Measurements from ENCODE around the gene ANKRD13A.
"Not testable (repeated sequence)": the region's sequence is repeated elsewhere in the genome, so short reads cannot be mapped to it uniquely, and the experiment has no call there.

The ANKRD13A gene

GRCh38 chr12:110006115-110006514 lies 6.9 kb downstream of the ANKRD13A start:
- no peak for FAIRE-seq
- DNase-seq (ENCODE audit: low spot score), result no peak

DNA sequence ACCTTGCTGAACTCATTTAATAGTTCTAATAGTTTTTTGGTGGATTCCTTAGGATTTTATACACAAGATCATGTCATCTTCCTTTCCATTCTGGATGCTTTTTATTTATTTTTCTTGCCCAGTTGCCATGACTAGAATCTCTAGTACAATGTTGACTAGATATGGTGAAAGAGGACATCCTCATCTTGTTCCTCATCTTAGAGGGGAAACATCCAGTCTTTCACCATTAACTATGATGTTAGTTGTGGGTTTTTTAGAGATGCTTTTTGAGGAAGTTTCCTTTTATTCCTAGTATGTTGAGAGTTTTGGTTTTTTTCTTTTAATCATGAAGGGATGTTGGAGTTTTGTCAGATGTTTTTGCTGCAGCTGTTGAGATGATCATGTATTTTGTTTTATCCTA lies 8.7 kb downstream of the ANKRD13A start:
- FAIRE-seq, result no peak
- no peak for DNase-seq (ENCODE audit: low spot score)

- FAIRE-seq; DNase-seq (ENCODE audit: low spot score): not testable (repeated sequence)
These were observed 9.6 kb downstream of the ANKRD13A start for GRCh38 chr12:110008681-110009398.

DNA sequence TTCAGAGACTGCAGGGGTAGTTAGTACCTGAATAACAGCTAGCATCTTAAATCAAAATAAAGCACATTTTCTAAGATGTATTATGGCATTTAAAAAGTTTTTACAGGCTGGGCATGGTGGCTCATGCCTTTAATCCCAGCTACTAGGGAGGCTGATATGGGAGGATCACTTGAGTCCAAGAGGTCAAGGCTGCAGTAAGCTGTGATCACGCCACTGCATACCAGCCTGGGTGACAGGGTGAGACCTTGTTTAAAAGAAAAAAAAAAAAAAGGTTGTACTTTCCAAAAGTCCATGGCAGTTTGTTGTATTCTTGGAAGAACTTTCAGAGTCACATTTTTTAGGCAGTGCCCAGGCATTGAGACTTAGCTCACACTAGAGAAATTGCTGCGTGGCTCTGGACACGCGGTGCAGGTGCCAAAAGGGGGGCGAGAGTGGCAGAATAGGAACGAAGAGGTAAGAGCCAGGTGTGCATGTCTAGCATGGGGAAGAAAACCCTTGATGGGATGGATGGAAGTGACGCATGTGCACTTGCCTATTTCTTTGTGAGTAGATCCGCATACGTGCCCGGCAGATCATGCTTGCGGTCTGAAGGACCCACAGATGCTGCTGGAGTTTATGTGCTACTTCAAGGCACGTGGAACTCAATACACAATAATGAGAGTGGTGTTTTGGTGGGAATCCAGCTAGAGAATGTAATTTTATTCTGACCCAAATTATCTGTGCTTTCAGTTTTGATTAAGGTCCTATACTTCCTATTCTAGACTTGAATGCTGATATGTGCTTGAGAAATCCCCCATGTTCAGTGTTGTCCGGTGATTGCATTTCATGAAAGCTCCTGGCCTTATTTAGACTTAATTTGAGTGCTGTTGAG lies 11.9 kb downstream of the ANKRD13A start:
- FAIRE-seq (no peak), DNase-seq (ENCODE audit: low spot score) (no peak)

- FAIRE-seq, result no peak
- no peak for DNase-seq (ENCODE audit: low spot score)
These were observed 12.9 kb downstream of the ANKRD13A start for GRCh38 chr12:110012137-110012536.

DNA sequence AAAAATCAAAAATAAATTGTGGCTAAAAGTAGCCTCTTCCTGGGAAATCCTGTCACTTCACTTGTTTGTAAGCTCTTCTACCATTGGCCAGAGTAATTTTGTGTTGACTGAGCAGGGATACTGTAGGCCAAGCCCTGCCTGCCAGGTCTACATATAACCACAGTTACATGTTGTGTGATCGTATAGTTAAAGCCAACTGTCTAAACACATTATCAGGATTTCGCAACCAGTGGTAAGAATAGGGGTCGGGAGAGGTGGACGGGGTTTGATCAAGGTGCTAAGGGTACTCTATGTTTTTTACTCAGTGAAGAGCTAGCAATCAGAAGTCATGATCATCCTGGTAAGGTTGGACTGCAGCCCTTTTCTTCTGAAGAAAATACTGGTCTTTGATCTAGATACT lies 13.4 kb downstream of the ANKRD13A start:
- FAIRE-seq (no peak), DNase-seq (ENCODE audit: low spot score) (no peak)

GRCh38 chr12:110015132-110015531 lies 15.9 kb downstream of the ANKRD13A start:
- no peak for DNase-seq (ENCODE audit: low spot score)
- no peak for FAIRE-seq

DNA sequence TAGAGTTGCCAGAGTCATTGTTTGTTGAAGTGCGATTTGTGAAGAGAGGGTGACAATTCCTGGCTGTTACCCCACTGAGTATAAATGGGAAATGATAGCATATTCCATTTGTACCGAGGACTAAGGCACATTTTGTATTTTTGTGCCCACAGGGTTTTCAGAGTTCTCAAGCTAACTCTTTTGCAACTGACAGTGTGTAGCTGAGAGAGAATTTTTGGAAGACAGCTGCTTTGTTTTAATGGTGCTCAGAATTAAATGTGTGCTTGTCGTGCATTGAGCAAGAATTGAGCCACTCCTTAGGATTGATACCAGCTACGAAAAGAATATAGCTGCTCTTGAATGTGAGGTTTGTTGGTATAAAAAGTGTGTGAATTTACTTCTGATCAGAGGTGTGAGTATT lies 21.7 kb downstream of the ANKRD13A start:
- no peak for DNase-seq (ENCODE audit: low spot score)
- no peak for FAIRE-seq

DNA sequence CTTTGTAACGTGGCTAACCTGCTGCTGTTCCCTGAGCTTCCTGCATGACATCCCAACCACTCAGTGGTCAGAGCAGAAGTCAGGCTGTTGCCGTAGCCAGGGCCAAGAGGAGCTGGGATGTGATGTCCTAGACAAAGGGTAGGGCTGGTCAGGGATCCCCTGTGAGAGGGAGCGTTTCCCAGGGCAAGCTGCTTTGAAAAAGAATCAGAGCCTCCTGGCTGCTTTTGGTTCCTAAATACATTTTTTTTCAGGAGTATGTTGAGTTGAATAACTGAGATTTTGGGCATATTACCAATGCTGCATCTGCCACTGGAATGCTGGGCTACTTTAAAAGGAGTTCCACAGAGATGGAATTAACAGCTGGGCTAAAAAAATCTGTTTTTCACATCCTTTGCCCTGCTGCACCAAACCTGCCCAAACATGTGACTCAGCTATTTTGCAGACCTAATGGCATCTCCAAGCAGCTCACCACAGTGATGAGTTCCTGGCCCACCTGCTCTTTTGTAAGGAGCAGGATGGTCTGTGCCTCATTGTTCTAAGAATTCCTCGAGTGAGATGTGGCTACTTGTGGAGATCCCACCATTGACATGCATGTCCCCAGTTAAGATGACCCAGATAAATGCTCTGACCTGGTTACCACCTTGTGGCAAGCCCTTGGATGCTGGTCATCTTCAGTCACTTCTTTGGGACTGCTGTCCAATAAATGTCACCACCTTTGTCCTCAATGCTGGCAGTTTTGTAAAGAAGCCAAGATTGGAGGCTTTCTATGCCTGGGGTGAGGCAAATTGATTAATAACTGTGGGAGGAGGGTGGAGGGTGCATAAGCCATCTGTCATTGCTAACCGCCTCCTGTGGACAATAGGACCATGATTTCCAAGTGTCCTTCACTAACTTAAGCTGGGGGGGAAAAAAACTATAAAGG lies 24.1 kb downstream of the ANKRD13A start:
- DNase-seq (ENCODE audit: low spot score) (no peak), FAIRE-seq (no peak)

- no peak for FAIRE-seq
- DNase-seq (ENCODE audit: low spot score), result no peak
These were observed 24.8 kb downstream of the ANKRD13A start for GRCh38 chr12:110024051-110024450.

DNA sequence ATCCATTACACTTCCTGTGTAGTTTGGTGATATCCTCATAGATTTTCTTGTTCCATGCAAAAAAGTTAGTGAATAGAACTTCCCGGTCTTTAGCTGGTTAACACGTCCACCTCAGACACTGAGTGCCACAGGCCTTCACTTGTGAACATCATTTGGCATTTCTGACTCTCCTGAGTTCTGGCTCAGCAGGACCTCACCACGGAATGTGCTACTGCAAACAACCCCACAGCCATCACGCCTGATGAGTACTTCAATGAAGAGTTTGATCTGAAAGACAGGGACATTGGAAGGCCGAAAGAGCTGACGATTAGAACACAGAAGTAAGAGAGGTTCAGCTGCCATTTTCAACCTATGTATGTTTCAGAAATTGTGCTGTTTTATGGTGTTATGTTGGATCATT lies 29.1 kb downstream of the ANKRD13A start:
- no peak for DNase-seq (ENCODE audit: low spot score)
- FAIRE-seq, result no peak

GRCh38 chr12:110029290-110029815 lies 30.1 kb downstream of the ANKRD13A start:
- no peak for FAIRE-seq
- no peak for DNase-seq (ENCODE audit: low spot score)

DNA sequence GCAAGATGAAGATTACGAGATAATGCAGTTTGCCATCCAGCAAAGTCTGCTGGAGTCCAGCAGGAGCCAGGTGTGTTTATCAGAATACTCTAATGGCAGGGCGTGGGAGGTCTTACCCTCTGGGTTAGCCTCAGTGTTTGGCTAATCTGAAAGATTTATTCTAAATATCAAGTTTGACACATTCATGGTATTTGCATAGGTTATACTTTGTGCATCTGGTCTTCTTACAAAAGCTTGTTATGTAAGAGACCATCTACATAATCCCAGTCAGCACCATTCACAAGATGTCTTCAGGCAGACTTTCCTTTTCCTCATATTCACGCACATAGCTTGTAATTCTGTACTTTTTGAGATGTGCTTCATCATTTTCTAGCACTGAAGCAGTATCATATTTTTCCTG lies 34.7 kb downstream of the ANKRD13A start:
- FAIRE-seq (no peak), DNase-seq (ENCODE audit: low spot score) (no peak)

DNA sequence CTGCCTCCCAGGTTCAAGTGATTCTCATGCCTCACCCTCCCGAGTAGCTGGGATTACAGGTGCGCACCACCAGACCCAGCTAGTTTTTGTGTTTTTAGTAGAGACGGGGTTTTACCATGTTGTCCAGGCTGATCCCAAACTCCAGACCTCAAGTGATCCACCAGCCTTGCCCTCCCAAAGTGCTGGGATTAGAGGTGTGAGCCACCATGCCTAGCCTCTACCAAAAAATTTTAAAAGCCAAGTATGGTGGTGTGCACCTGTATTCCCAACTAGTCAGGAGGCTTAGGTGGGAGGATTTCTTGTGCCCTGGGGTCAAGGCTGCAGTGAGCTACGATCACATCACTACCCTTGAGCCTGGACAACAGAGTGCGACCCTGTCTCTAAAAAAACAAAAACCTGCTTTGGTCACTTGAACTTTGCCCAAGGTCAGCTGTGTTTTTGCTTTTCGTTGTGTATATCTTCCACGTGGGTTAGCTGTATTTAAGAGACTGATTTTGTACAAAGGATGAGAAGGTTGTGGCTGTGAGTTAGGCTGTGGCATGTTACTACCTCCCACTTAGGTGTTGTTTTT lies 36.4 kb downstream of the ANKRD13A start:
- DNase-seq (ENCODE audit: low spot score), result no peak
- no peak for FAIRE-seq

DNA sequence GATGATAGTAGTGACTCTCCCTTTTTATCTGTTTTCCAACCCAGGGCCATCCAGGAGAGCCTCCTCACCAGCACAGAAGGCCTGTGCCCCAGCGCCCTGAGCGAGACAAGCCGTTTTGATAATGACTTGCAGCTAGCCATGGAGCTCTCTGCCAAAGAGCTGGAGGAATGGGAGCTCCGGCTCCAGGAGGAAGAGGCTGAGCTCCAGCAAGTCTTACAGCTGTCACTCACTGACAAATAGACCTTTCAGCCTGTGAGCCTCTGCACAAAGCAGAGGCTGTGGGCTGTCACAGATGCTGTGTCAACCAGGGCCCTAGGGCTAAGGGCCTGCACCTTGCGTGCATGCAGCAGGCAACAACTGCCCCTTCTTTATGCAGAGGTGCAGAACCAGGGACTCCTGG lies 38.1 kb downstream of the ANKRD13A start:
- no peak for FAIRE-seq

DNA sequence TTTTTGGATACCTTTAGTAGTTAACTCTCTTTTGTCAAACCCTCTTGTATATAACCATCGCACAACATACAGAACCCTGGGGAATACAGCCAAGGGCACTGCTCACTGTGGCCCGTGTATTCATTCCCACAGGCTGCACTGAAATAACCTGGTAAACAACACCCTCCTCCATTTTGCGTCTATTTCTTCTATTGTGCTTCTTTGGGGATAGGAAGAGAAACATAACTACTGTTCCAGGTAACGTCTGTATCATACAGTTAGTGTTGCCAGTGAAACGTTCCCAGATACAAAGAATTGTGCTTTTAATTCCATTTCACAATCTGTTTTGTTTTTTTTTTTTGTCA lies 39.5 kb downstream of the ANKRD13A start:
- FAIRE-seq, result no peak
- DNase-seq (ENCODE audit: low spot score), result no peak

More for the DNA sequence above, 38.1 kb downstream of the ANKRD13A start:
- DNase-seq (ENCODE audit: low spot score), result no peak

DNA sequence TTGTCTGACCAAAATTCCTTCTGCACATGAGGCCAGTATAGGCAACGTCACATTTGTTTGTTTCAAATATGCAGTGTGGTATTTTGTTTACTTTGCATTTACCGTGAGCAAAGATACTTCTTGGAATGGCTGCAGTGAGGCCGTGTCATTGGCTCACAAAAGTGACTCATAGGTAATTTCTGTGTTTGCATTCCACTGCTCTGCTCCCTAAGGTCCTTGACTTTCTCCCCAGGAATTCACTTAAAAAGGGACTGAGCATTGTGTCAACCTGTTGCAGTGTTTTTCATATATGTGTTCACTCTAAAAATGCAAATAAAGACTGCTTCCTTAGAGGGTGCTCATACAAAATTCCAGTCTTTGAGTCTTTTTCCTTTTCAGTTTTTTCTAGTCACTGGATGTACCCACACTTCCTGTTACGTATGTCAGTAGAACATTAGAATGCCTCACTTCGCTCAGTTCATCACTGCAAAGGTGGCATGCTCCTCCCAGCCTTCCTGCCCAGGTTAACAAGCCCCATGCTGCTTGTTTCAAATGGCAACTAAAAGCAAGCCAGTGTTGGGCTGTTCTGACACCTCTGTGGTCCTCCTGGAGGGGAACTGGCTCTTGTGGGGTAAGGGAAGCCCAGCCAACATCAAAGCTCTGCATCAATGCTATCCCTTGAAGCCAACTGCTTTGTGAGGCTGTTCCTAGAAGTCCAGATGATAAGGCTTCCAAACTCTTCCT lies 40.0 kb downstream of the ANKRD13A start:
- FAIRE-seq (no peak), DNase-seq (ENCODE audit: low spot score) (peak; percentile 58)

GRCh38 chr12:110042264-110042663 lies 43.0 kb downstream of the ANKRD13A start:
- no peak for DNase-seq (ENCODE audit: low spot score)
- FAIRE-seq, result no peak

DNA sequence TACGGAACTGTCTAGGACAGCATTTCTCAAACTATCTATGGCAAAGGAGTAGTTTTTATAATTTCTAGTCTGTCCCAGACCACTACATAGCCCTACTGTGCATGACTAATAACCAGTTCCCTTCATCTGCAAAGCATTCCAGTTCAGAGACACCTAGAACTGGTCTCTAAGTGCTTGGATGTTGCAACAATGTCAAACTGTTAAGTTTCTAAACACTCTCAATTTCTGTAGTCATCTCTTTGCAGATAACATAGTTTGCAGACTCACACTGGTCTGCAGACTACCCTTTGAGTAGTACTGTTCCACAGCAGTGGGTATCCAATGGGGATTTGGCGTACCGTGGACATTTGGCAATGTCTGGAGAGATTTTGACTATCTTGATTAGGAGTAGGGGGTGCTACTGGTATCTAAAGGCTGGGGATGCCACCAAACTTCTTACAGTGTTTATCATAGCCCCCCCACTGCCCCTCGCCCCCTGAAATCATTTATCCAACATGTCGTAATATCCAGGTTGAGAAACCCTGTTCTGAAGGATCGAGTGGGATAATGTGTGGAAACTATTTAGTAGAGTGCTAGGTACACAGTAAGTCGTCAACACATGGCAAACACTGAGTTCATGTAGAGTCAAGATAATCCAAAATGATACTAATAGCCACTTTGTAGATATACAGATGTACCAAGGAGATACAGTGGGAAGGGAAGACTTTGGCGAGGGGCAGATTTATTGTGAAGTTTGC lies 47.4 kb downstream of the ANKRD13A start:
- FAIRE-seq, result no peak
- DNase-seq (ENCODE audit: low spot score), result no peak

All from urothelium cell line (cell line).